Right lobe of liver (tissue), 6 donors: Measurements from ENCODE around the gene LACRT. TPM values are rescaled to one million over a fixed set of nuclear protein-coding genes. Genes with fewer than 3 reads are reported as not detected.

Experiments
- ATAC-seq, 4 donors: fragments of 200-7000 bp; cut with Tn5 transposase; one replicate each; pipeline ENCODE4 v1.9.1; 2020; ENCODE audit warnings: mild to moderate bottlenecking in 4 of 4, moderate library complexity in 4 of 4
- DNase-seq, 3 donors: peaks; one replicate each; pipeline ENCODE4 v3.0.0-alpha.2; 2020
- H3K27ac ChIP-seq, 3 donors: fragments of 200-600 bp; one replicate each; pipeline ENCODE4 v1.8.0; 2022
- H3K27me3 ChIP-seq, 2 donors: fragments of 200-600 bp; one replicate each; pipeline ENCODE4 v1.8.0; 2022
- H3K36me3 ChIP-seq, 4 donors: fragments of 200-600 bp; sonication (generic) in 1 of 4; one replicate each; pipeline versions ENCODE4 v1.5.1 to v1.8.0; 2017 to 2022; ENCODE audit warnings: control low read depth in 1 of 4
- H3K4me1 ChIP-seq, 4 donors: fragments of 200-600 bp; sonication (generic) in 1 of 4; one replicate each; pipeline versions ENCODE4 v1.5.1 to v1.8.0; 2017 to 2022; ENCODE audit warnings: control low read depth in 1 of 4
- H3K4me3 ChIP-seq, 3 donors: fragments of 200-600 bp; one replicate each; pipeline ENCODE4 v1.8.0; 2022
- H3K9me3 ChIP-seq, 4 donors: fragments of 200-600 bp; sonication (generic) in 1 of 4; one replicate each; pipeline versions ENCODE4 v1.5.1 to v1.8.0; 2017 to 2022; ENCODE audit warnings: control low read depth in 1 of 4
- POLR2A ChIP-seq: fragments of 450-650 bp; IDR thresholded peaks from one replicate; pipeline ENCODE4 v1.6.1; 2017; ENCODE audit warnings: antibody characterized with exemption, mild to moderate bottlenecking
- WGBS: methylation state at CpG from one replicate; pipeline ENCODE4 v1.1.6; 2018; ENCODE audit warnings: low coverage, low lambda C conversion rate; ENCODE audit not compliant: insufficient coverage; ENCODE audit errors: missing lambda C conversion rate; 5-methylcytosine and 5-hydroxymethylcytosine counted together
- intact Hi-C, 2 donors: fragments of 100-400 bp; cut with DNase I; formaldehyde crosslinking; loops; one replicate each; pipeline versions ENCODE4 v1.11.2 to v1.14.1; 2022
- total RNA-seq, 6 experiments: library from RNA; depleted of rRNA in 2 of 6; stranded (reverse); fragments of >200 nt in 2 of 6; fragmentation: NEBNext Ultra II Directional in 3 of 6; extraction: Animal tissue kit (Norgen Biotek cat#: 25700) in 3 of 6; gene quantifications; one replicate each; pipeline versions ENCODE4 v1.1.0 to v1.2.4, GENCODE V29; 2016 to 2023
- TF ChIP-seq, protein P1 (sequence below), 4 donors: fragments of 200-600 bp in 3 of 4; fragments of 450-650 bp in 1 of 4; IDR thresholded peaks; one replicate each; pipeline versions ENCODE4 v1.5.1 to v1.8.0; 2016 to 2022; ENCODE audit warnings: antibody characterized with exemption in 4 of 4, mild to moderate bottlenecking in 2 of 4
- donor health status: DM: no; HTN: yes; CAD: no.
- donor health status: DM: no; HTN: no; CAD: no.
- donor health status: DM: no; HTN: no; CAD: no.
- donor health status: DM: no; HTN: yes; CAD: no.
- donor health status: DM: no; HTN: yes; CAD: no.

LACRT gene
- total RNA-seq, 6 experiments from 2014 or later, result not detected

DNA sequence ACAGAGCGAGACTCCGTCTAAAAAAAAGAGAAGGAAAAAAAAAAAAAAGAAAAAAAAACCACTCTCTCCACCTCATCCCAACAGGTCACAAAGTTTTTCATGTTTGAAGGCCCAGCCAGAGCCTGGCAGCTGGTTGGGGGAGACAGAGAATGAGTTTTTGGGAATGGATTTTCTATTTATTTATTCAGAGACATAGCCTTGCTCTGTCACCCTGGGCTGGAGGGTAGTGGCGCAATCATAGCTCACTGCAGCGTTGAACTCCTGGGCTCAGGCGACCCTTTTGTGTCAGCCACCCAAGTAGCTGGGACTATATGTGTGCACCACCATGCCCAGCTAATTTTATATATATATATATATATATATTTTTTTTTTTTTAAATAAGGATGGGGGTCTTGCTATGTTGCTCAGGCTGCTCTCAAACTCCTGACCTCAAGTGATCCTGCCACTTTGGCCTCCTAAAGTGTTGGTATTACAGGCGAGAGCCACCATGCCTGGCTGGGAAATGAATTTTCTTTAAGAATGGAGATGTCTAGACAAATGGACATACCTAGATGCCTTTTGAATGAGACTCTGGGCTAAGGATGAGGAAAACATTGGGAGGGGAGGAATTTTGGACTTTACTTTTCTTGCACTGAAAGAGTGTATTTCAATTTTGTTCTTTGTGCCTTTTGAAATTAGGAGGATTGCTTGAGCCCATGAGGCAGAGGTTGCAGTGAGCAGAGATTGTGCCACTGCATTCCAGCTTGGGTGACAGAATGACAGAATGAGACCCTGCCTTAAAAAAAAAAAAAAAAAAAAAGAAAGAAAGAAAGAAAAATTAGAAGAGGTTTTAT lies 29.3 kb downstream of the LACRT start:
- WGBS, result 61% methylated on average over 4 of the region's 6 CpGs
- no peaks in the 10 kb centered on the region for H3K9me3 ChIP-seq
- TF ChIP-seq POLR2A, result no peak
- TF ChIP-seq, protein P1, sequence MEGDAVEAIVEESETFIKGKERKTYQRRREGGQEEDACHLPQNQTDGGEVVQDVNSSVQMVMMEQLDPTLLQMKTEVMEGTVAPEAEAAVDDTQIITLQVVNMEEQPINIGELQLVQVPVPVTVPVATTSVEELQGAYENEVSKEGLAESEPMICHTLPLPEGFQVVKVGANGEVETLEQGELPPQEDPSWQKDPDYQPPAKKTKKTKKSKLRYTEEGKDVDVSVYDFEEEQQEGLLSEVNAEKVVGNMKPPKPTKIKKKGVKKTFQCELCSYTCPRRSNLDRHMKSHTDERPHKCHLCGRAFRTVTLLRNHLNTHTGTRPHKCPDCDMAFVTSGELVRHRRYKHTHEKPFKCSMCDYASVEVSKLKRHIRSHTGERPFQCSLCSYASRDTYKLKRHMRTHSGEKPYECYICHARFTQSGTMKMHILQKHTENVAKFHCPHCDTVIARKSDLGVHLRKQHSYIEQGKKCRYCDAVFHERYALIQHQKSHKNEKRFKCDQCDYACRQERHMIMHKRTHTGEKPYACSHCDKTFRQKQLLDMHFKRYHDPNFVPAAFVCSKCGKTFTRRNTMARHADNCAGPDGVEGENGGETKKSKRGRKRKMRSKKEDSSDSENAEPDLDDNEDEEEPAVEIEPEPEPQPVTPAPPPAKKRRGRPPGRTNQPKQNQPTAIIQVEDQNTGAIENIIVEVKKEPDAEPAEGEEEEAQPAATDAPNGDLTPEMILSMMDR (IDR thresholded peaks at IDR 0.05), result no peak
- H3K4me3 ChIP-seq, result no peak overlapping the region
- no peaks in the 10 kb centered on the region for H3K27me3 ChIP-seq
- H3K4me1 ChIP-seq, result no peaks in the 10 kb centered on the region
- DNase-seq (no peak), ATAC-seq (peak in 3 of 4 donors; percentile 30 to 69 (median 47))
- intact Hi-C loops, result no loop called here
- no peaks in the 10 kb centered on the region for H3K36me3 ChIP-seq
- H3K27ac ChIP-seq, result no peak overlapping the region

DNA sequence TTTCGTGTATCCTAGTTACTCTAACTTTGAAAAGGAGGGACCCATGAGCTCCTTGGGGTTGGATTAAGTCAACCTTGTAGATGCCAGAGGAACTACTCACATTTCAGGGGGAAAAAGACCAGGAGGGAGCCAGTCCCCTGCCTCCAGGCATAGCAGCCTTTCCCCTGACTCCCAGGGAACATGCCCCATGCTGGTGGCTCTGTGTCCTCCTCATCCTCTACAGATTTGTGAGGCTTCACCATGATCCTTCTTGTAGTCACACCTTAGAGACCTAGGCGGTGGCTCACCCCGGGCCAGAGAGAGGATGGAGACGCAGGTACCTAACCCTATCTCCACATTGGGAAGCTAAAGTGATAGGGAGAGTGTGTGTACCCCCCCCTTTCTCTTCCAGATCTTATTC lies 30.3 kb downstream of the LACRT start:
- H3K4me1 ChIP-seq, result no peaks in the 10 kb centered on the region
- no peaks in the 10 kb centered on the region for H3K36me3 ChIP-seq
- WGBS, result 80% methylated on average over 3 of the region's 4 CpGs
- no peak for ATAC-seq
- no peaks in the 10 kb centered on the region for H3K27me3 ChIP-seq
- TF ChIP-seq POLR2A, result no peak
- intact Hi-C loops, result no loop called here
- H3K9me3 ChIP-seq, result no peaks in the 10 kb centered on the region
- no peak overlapping the region for H3K27ac ChIP-seq
- DNase-seq, result no peak
- no peak overlapping the region for H3K4me3 ChIP-seq

DNA sequence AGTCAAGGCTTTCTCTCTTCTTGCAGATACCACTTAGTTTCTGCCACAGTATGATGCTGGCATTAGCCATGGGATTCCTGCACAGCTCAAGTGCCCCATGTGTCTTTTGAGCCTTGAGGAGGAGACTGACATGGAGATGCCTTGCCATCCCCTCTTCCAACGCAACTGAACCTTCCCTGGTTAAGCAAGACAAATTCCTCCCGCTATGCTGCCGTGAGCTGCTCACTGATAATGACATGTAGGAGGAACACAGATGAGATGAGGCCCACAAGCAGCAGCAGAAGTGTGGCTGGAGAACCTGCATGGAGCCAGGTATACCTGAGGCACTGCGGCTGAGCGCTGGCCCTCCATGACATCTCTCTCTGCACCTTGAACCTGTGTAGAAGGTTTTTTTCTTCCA lies 30.8 kb downstream of the LACRT start:
- no peak for ATAC-seq
- Histone ChIP-seq H3K36me3 (no peaks in the 10 kb centered on the region), H3K9me3 (no peaks in the 10 kb centered on the region), H3K27me3 (no peaks in the 10 kb centered on the region), H3K27ac (no peak overlapping the region), H3K4me1 (no peaks in the 10 kb centered on the region), H3K4me3 (no peak overlapping the region)
- intact Hi-C loops, result no loop called here
- TF ChIP-seq, protein P1 (IDR thresholded peaks at IDR 0.05), result no peak
- TF ChIP-seq POLR2A, result no peak
- DNase-seq, result no peak
- 78% methylated on average over 4 of the region's 5 CpGs for WGBS

DNA sequence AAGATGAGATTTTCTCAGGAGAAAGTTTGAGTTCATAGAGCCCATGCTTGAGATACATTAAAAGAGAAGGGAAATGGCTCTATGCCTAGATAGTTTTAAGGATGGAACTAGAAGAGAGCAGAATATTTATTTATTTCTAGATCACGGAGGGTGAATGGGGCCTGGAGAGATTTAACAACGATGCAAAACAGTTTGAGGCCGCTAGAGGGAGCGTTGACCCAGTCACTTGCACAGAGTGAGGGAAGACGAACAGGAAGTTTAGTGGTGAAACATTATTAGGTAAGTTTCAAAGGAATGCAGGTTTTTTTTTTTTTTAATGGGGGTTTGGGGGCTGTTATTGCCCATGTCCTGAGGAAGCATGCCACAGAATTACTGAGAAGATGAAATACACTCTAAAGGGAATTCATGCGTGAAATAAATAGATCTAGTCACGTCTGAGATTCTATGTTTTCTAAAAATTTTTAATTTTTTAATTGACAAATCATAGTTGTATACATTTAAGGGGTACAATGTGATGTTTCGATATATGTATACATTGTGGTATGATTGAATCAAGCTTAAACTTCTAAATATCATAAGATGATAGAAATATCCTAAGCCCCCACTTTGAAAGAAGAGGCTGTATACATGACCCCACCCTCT lies 31.4 kb downstream of the LACRT start:
- Histone ChIP-seq H3K27me3 (no peaks in the 10 kb centered on the region), H3K4me1 (no peaks in the 10 kb centered on the region), H3K27ac (no peak overlapping the region), H3K9me3 (no peaks in the 10 kb centered on the region), H3K36me3 (no peaks in the 10 kb centered on the region), H3K4me3 (no peak overlapping the region)
- DNase-seq, result peak in 2 of 3 donors; percentile 46 to 72
- no peak for TF ChIP-seq POLR2A
- TF ChIP-seq, protein P1 (IDR thresholded peaks at IDR 0.05), result peak; percentile 60 to 80 (median 76)
- ATAC-seq, result peak; percentile 91 to 98 (median 94)
- WGBS, result 16% methylated on average over 7 of the region's 8 CpGs
- intact Hi-C loops, result no loop called here

DNA sequence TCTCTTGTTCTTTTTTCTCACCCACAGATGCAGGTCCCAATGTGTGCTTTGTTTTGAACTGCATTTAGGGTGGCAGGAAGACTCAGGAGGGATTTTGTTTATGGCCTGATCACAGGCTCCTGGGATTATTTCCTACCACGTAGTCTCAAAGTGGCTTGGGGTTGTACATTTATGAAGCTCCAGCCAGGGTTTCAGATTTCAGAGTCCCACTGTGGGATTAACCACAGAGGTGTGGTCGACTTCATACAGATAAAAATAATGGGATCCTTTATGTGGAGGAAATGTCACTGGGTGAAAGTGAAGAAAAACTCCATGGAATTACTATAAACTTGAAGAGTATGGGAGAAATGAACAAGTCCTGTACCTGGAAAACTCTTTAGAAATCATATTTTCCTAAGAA lies 32.0 kb downstream of the LACRT start:
- 52% methylated on average over 2 of the region's 2 CpGs for WGBS

More for the DNA sequence above, 32.0 kb downstream of the LACRT start:
- TF ChIP-seq POLR2A, result no peak
- TF ChIP-seq, protein P1 (IDR thresholded peaks at IDR 0.05), result no peak
- Histone ChIP-seq H3K9me3 (no peaks in the 10 kb centered on the region), H3K4me3 (no peak overlapping the region), H3K36me3 (no peaks in the 10 kb centered on the region), H3K27me3 (no peaks in the 10 kb centered on the region), H3K4me1 (no peaks in the 10 kb centered on the region), H3K27ac (no peak overlapping the region)
- DNase-seq (no peak), ATAC-seq (no peak)
- intact Hi-C loops, result no loop called here
